Stimulated activated CD4-positive, alpha-beta T cell treated with anti-CD3 and anti-CD28 coated beads, Interleukin-2, amount 100 ng/mL, for 4 hours (primary cell): ENCODE data around the gene CLEC16A.

Experiments
- DNase-seq: peaks from one replicate; pipeline ENCODE4 v3.0.0-alpha.2; 2020; ENCODE audit warnings: low read depth

CLEC16A gene

DNA sequence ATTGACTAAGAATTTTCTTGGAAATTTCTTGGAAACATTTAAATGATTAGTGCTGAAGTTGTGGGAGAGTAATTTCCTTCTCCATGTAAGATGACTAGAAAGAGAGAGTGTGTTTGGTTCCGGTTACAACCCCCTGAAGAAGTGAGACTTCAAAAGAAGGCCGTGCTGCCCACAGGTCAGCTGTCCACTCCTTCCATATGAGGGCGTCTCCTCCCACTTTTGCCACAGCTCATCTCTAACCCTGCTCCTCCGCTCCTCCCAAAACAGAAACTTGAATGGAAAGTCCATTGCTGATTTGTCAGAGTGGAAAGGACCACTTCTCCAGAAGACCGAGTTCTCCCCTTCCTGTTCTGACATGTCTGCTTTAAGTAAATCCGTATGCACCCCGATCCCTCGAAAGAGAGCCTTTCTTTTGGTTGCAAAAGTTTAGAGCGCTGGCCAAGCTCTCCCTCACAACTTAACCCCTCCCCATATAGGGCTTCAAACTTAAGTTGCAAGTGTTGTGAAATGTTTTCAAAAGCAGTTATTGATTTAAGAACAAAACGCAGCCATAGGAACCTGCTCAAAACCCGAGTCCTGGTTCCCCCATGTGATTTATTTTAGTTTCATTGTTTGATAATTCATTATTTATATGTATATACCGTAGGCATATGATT lies 182.2 kb downstream of the CLEC16A start:
- DNase-seq, result no peak

DNA sequence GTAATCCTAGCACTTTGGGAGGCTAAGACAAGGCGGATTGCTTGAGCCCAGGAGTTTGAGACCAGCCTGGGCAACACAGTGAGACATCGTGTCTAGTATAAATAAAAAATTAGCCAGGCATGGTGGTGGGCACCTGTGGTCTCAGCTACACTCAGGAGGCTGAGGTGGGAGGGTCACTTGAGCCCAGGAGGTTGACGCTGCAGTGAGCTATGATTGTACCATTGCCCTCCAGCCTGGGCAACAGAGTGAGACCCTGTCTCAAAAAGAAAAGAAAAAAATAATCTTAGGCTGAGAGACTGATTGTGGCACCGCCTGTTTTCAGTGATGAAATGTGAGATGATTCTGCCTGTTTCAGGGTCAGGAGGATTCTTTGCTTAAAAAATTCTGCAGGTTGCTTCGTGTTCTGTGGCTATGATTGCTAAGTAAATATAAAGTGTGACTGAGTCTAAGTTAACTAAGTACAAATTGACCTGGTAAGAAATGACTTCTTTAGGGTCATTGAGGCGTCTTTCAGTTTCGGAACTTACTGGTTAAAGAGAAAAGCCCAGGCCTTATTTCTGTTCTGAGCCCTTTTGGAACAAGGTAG lies 183.3 kb downstream of the CLEC16A start:
- no peak for DNase-seq

DNA sequence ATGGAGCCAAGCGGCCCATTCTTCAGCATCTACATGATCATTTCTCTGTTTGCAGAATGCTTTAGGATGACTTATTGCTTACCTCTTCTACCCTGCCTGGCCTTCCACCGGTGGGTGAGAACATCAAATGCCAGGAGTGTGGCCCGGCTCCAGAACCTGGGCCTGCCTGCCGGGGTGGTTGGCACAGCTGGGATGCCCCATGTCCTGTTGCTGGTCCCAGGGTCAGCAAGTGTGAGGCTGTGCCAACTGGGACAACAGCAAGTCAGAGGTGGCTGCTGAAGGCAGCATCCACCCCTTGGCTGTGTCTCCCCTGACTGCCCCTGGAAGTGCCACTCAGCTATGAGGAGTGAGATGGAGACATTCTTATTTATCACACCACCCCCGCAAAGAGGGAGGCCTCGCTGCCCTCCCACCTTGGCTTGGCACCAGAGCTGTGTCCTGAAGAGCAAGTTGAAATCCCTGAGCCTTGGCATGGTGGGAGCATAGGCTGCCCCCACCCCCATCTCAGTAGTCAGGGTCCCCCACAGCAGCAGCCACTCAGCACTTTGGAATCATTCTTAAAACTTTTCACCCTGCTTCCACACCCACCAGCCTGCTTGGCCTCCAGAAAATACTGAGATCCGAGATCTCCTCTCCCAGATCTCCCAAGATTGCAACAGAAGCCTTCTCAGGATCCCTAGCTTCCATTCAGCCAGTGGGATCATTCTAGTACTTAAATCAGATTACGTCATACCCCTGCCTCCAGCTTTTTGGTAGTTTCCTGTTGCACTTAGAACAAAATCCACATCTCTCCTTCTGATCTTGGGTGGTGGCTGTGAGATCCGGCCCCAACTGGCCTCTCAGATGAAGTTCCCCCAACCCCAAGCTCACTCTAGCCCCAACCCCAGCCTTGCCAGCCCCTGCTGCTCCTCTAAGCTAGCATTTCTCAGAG lies 184.1 kb downstream of the CLEC16A start:
- DNase-seq, result no peak

DNA sequence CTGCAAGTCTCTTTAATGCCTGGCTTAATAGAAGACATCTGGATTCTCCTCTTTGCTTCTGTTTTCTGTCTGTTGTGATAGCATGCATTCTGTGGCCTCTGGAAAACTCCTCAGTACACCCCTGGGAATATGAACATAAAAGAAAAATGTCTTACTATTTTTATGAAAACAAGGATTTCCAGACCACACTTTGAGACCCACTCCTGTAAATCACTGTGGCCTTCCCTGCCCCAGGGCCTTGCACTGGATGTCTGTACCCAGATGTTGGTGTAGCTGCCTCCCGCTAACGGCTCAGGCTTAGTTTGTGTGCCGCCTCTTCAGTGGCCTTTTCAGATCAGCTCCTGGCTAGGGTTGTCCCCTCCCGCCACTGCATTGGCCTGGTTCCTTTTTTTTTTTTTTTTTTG lies 185.0 kb downstream of the CLEC16A start:
- DNase-seq, result no peak

DNA sequence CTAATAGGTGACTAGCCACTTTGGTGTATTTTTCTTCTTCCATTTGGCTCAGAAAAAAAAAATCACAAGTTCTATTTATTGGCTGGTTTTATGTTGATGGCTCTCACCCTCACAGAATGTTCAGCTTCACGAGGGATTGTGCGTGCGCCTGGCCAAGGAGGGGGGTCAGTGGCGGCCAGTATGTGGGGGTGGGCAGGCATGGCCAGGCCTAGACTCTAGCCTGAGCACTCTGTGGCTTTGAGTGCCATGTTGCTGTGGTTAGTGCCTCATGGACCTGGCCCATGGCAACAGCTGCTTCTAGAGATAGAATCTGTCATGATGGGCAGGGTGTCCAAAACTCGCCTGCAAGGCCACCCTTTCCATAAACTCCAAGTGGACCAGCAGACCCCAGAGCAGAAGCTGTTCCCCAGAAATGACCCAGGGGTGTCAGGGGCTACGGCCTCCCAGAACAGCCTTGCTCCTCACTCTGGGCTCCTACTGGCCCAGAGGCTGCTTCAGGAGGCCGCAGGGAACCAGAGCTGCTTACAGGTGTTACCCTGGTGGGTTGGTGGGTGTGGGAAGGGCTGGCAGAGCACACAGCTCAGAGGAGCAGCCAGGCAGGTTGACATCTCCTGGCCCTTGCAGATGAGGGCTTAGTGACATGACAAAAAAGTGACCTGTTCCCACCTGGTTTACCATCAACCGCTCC lies 186.8 kb downstream of the CLEC16A start:
- no peak for DNase-seq

DNA sequence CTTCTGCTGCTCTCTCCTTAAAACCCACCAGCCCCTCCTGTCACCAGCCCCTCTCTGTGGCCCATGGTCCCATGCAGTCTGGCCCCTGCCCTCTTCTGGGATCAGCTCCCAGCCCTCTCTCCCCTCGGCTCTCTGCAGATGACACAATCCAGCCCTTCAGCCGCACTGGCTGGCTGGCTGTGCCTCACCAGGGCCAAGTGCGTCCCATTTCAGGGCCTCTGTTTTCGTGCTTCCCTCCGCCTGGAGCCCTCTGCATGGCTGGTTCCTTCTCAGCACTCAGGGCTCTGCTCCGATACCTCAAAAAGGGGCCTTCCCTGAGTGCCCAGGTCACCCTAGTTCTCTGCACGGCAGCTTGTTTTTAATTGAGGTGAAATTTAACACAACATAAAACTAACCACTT lies 187.3 kb downstream of the CLEC16A start:
- DNase-seq, result no peak

DNA sequence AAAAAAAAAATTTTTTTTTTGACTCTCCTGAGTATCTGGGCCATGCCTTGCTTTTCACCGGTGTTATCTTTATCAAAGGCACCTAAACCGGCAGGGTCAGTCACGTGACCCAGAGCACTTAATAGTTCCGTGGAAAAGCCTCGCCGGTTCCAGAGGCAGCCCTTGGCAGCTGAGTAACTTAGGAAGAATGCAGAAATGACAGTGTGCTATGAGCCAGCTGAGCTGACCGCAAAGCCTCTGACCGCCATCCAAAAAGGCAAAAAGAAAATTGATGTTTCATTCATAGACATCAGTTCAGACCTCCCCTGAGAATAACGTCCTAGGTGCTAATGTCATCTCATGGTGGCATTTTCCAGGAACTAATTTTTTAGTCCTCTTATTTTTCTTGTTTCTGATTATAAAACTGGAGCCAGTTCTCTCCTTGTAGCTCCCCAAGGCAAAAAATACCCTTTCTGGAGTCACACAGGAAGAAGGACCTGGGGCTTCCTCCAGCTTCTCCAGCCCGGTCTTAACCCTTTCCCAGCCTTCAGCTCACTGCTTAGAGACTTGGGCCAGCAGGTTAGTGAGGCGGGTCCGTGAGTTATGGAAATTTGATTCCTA lies 189.1 kb downstream of the CLEC16A start:
- no peak for DNase-seq

DNA sequence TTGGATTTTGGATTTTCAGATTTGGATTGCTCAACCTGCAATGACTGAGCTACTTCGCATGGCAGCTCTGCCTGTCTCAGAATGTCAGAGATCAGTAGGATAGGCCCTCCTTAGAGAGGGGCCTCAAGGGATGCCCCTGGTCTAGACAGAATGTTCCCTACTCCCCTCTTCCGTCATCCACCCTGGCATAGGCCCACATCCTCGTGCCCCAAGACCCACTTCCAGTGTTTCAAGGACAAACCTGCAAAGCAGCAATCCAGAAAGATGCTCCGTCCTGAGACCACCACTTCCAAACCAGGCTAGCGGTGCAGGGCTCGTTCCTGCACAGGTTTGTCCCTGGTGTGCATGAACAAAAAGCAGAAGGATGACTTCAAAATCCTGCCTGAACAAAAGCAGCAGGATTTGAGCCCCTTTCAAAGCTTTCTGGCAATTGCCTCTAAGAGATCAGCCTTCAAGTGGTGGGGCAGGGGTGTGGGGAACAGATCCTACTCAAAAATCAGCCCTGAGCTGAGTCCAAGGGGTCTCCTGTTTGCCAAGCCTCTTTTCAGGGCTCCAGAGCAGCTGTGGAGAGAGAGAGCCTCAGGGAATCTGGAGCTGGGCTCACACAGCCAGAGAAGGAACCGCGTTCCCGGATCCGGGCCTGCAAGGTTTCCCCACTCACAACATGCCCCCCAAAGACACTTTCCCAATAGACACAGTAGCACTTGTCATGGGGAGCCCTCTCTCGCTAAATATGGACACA lies 190.5 kb downstream of the CLEC16A start:
- DNase-seq, result no peak

DNA sequence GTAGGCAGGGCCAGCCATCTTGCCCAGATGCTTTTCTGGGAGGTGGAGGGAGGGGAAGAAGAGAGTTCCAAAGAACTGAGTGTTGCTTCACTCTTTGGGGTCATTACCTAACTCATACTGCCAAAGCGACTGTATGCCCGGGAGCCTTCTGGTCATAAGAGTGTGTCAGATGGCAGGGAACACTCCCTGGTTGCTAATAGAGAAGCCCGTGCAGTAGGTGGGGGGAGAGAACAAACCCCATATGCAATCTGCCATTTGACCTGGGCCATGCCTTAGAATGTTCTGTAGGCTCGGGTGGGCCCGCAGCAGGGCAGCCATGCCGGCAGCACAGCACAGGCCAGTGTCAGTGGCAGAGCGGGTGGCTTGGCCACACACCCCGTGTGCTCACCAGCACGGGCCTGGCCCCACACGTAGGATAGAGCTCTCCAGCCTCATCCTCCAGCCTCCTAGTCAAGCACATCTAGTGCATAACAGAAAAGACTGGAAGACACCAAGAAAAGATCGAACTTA lies 191.2 kb downstream of the CLEC16A start:
- DNase-seq, result no peak

DNA sequence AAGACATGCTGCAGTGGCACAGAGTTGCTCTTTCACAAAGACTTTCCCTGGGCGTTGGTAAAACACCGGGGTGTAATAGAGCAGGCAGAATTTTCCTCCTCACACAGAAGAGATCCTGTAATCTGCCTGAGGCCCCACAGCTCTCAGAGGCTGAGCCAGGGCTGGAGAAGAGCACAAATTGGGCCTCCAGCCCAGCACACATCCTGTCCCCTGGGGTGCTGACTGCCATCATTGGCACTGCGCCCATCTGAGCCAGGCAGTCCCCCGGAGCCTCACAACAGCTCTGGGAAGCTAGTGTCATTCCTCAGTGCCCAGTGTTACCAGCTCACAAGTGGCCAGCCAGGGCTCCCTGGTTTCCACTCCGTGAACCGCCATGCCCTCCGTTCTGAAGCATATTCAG lies 192.2 kb downstream of the CLEC16A start:
- DNase-seq, result no peak

DNA sequence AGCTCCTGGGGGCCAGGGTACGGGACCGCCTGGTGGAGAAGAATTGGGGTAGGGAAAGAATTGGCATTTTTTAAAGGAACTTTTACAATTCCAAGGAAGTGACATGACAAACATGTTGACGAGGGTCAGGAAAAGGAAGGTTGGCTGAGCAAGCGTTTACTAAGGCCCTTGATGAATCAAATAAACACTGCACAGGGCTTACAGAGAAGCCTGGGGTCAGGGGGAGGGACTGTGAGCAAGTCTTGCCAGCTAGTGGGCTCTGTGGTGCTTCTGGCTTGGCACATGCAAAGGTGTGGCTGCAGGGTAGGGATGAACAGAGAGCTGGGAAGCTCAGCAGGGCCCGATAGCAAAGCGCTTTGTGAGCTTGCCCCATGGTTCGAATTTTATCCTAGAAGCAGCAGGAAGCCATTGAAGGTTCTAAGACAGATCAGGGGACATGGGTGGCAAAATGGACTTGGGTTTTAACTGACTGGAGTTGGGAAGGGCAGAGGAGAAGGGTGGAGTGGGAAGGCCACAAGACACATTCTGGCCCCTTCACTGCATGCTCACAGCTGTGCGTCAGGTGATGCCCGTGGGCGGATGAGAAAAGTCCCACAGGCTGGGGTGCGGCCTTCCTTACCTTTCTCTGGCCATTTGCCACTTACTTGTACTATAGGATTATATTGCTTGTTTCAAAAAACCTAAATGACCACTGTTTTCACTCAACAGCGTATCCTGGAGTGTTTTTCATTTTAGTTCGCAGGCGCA lies 193.8 kb downstream of the CLEC16A start:
- DNase-seq, result no peak

DNA sequence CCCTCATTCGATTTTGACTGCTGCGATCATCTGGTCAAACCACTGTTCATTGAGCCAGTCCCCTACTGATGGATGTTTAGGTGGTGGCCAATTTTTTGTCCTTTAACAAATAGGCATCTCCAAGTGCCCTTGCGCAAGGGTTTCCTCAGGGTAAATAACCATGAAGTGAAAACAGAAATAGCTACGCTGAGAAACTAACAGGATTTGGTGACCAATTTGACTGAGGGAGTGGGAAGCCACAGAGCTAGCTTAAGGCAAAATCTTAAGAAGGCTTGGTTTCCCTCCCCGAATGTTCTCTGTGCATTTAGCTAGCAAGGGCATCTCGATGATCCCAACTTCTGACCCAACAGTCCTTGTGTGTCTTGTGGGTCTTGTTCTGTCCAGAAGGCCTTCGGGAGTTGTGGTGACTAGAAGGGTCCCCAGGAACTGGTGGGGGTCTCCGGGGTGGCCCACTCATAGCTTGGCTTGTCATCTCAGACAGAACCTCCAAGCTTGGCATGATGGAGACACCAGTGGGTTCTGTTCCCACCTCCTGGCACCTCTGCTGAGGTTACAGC lies 194.5 kb downstream of the CLEC16A start:
- DNase-seq, result no peak

DNA sequence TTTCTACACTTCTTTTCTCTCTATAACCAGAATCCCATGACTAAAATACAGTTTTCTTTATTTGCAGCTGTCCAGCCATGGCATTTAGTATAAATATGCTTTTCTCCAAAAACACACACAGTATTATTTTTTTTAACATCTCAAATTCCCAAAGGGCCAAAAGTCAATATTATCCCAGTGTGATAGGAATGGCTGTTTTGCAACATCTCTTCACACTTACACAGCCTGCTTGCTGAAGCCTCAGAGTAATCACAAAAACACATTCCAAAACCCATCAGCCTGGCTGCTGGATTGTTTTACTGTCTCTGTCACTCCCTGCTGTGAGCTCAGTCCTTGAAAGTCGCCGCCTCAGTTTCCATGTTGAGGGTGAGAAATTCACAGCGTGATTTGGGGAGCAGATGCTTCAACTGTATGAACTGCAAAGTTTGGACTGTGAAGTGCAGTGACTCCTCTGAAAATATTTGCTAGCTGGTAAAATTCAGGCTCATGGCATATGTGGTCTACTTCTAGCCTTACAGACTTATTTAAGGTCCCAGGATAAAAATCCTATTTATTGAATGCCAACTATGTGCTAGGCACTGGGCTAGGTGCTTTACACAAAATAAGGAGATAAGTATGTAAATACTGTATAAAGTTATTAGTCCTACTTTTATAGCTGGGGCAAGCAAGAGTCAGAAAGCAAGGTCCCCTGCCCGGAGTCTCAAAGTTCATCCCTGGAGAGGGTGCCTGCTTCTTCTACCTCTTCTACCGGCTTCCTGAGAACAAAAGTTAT lies 195.1 kb downstream of the CLEC16A start:
- no peak for DNase-seq

DNA sequence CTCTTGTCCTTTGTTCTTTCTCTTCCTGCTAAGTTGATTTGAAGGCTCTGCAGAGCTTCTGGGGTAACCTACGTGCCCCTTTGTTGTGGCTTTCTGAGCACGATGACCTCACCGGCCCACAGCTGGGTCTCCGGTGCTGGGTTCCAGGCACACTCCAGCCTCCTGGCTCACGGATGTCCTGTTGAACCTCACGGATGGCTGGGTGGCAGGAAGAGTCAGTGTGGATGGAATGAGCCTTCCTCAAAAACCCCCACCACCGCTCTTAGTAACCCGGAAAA lies 195.7 kb downstream of the CLEC16A start:
- DNase-seq, result peak; percentile 16

DNA sequence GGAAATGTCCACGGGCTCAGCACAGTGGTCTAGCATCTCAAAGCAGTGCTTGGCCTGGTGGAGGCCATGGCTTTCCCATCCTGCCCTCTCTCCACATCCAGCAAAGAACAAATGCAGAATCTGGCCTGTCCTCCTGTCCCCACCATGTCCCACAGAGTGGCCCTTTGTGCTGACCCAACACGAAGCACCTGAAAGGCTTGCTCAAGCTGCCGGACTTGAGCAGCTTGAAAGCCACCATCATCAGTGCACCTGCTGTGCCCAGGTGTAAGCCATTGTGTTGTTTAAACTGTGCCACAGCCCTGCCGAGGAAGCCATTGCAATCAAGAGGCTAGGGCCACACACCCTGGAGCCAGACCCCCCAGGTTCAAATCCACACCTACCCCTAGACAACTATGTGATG lies 196.1 kb downstream of the CLEC16A start:
- DNase-seq, result no peak

DNA sequence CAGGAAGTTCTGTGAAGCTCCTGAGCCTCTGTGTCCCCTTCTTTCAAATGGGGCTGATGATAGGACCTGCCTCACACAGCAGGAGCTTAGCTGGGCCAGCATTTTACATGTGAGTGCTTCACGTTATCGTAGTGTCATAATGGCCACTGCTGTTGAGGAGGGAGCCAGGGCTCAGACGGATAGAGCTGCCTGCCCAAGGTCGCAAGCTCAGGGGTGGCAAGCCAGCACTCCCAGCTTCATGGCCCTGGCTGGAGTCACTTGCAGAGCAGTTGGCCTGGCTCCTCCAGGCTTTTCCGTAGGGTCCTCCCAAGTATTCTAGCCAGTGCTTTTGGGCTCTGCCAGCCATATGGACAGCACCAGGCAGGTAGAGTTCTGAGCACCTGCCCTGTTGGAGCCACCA lies 196.5 kb downstream of the CLEC16A start:
- no peak for DNase-seq

DNA sequence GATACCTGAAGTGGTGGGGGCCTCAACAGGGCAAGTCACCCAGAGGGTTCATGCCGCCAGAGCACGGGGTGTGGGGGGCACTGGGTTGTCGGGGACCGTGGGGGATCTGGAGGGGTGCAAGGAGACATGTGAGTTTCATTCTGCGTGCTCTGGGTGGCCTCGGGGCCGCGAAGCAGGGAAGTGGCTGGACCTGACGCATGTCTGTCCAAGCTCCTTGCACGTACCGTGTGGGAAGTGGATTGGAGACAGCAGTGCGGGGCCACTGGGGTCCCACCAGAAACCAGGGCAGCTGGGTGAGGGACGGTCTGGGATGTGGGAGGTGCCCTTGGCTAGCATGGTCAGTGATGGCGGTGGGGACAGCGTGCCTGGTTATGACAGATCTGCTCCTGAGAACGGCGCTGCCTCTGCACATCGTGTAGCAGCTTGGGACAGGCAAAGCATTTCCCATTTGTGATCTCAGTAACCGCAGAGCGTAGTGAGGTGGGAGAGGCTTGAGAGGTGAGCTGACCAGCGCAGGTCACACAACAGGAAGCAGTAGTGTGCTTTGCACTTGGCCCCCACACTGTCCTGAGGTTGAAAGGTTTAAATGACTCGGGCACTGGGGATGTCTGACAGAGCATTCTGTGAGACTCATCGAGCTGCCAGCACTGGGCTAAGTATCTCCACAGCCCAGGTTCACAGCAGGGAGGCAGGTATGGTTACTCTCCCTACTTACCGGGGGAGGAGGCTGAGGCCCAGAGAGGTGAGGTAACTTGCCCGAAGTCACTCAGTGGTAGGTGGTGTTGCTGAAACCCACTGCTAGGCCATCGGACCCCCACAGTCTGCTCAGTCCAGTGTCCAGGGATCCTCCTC lies 197.3 kb downstream of the CLEC16A start:
- no peak for DNase-seq

DNA sequence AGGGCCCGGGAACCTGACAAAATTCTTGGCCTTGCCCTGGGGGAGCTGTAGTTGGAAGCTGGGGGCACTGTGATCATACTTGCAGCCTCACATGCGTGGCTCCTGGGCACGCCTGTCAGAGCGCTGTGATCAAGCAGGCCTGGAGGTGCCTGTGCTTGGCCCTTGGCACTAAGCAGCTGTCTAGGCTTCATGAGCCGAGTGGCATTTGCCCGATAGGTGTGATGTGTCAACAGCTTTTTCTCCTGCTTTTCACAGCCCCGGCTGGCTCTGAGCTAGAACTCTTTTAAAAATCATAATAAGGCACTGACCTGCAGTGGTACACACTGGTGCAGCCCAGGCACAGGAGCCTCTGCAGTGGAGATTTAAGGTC lies 197.9 kb downstream of the CLEC16A start:
- DNase-seq, result no peak

DNA sequence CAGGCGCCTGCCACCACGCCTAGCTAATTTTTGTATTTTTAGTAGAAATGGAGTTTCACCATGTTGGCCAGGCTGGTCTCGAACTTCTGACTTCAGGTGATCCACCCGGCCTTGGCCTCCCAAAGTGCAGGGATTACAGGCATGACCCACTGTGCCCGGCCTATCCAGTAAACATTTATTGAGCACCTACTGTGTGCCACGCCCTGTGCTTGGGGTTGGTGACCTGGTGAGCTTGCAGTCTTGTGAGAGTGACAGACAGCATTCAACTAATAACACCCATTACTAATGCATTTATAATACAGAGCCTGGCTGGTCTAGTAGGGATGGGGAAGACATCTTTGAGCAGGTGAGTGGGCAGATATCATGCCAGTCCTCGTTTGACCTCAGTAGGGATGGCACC lies 198.6 kb downstream of the CLEC16A start:
- DNase-seq, result no peak
